Measurements from ENCODE around the gene ERAS. TPM values are rescaled to one million over a fixed set of nuclear protein-coding genes. Genes with fewer than 3 reads are reported as not detected.

ERAS gene
- total and polyA plus RNA-seq, 4 donors = not detected

- no peak overlapping the region for H3K27ac ChIP-seq (ENCODE audit: low read depth in 1 of 2, low read length in 2 of 2)
- H3K27me3 ChIP-seq (ENCODE audit: control insufficient read depth in 4 of 4, insufficient read depth in 4 of 4, low read length in 3 of 4) = no peaks in the 10 kb centered on the region
- no peak overlapping the region for H3K9ac ChIP-seq (ENCODE audit: low read depth in 1 of 2, low read length in 2 of 2)
- 28% methylated on average over 58 of the region's 58 CpGs for WGBS
- no peaks in the 10 kb centered on the region for H3K4me1 ChIP-seq (ENCODE audit: control insufficient read depth in 4 of 4, insufficient read depth in 4 of 4, low read length in 3 of 4)
- H3K36me3 ChIP-seq (ENCODE audit: control insufficient read depth in 4 of 4, insufficient read depth in 3 of 4, low read depth in 1 of 4, low read length in 3 of 4) = no peaks in the 10 kb centered on the region
- no peak for TF ChIP-seq HNF4G (IDR thresholded peaks at IDR 0.05)
- no peak for TF ChIP-seq NR2F2 (IDR thresholded peaks at IDR 0.05)
- TF ChIP-seq, protein P1, sequence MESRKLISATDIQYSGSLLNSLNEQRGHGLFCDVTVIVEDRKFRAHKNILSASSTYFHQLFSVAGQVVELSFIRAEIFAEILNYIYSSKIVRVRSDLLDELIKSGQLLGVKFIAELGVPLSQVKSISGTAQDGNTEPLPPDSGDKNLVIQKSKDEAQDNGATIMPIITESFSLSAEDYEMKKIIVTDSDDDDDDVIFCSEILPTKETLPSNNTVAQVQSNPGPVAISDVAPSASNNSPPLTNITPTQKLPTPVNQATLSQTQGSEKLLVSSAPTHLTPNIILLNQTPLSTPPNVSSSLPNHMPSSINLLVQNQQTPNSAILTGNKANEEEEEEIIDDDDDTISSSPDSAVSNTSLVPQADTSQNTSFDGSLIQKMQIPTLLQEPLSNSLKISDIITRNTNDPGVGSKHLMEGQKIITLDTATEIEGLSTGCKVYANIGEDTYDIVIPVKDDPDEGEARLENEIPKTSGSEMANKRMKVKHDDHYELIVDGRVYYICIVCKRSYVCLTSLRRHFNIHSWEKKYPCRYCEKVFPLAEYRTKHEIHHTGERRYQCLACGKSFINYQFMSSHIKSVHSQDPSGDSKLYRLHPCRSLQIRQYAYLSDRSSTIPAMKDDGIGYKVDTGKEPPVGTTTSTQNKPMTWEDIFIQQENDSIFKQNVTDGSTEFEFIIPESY (IDR thresholded peaks at IDR 0.05) = no peak
- TF ChIP-seq JUND (IDR thresholded peaks at IDR 0.05) = no peak
- TF ChIP-seq, protein P2, sequence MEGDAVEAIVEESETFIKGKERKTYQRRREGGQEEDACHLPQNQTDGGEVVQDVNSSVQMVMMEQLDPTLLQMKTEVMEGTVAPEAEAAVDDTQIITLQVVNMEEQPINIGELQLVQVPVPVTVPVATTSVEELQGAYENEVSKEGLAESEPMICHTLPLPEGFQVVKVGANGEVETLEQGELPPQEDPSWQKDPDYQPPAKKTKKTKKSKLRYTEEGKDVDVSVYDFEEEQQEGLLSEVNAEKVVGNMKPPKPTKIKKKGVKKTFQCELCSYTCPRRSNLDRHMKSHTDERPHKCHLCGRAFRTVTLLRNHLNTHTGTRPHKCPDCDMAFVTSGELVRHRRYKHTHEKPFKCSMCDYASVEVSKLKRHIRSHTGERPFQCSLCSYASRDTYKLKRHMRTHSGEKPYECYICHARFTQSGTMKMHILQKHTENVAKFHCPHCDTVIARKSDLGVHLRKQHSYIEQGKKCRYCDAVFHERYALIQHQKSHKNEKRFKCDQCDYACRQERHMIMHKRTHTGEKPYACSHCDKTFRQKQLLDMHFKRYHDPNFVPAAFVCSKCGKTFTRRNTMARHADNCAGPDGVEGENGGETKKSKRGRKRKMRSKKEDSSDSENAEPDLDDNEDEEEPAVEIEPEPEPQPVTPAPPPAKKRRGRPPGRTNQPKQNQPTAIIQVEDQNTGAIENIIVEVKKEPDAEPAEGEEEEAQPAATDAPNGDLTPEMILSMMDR (IDR thresholded peaks at IDR 0.05; ENCODE audit: low read depth, low read length, missing input control) = no peak
- TF ChIP-seq SP1 (IDR thresholded peaks at IDR 0.05) = no peak
- TF ChIP-seq REST (IDR thresholded peaks at IDR 0.05) = no peak
- TF ChIP-seq GABPA (IDR thresholded peaks at IDR 0.05 in 1 of 2, conservative IDR thresholded peaks at IDR 0.05 in 1 of 2) = no peak
- no peak for TF ChIP-seq ATF3 (IDR thresholded peaks at IDR 0.05)
- no peak for TF ChIP-seq TAF1 (conservative IDR thresholded peaks at IDR 0.05)
- no peak for TF ChIP-seq YY1 (IDR thresholded peaks at IDR 0.05)
- TF ChIP-seq MAX (IDR thresholded peaks at IDR 0.05) = no peak
- no peak for TF ChIP-seq RAD21 (IDR thresholded peaks at IDR 0.05)
- TF ChIP-seq FOXA1 (IDR thresholded peaks at IDR 0.05) = no peak
- TF ChIP-seq EGR1 (IDR thresholded peaks at IDR 0.05; ENCODE audit: low read depth in 2 of 2) = no peak
- TF ChIP-seq RXRA (IDR thresholded peaks at IDR 0.05) = no peak
- TF ChIP-seq FOXA2 (IDR thresholded peaks at IDR 0.05) = no peak
- no peak for TF ChIP-seq HNF4A (conservative IDR thresholded peaks at IDR 0.05)
- DNase-seq (ENCODE audit: low spot score) = no peak
- no peak overlapping the region for H3K4me3 ChIP-seq (ENCODE audit: low read depth in 1 of 3, low read length in 3 of 3)
- peaks cover 0 to 2% (median 0%) of the 10 kb centered on the region in 4 donors for H3K9me3 ChIP-seq (ENCODE audit: control insufficient read depth in 4 of 4, low read length in 3 of 4)
These were observed 5.0 kb downstream of the ERAS start for GRCh38 chrX:48831136-48831908.

Measured in liver (tissue), 9 donors.